ENCODE results near the gene H19.

Gene H19

DNA sequence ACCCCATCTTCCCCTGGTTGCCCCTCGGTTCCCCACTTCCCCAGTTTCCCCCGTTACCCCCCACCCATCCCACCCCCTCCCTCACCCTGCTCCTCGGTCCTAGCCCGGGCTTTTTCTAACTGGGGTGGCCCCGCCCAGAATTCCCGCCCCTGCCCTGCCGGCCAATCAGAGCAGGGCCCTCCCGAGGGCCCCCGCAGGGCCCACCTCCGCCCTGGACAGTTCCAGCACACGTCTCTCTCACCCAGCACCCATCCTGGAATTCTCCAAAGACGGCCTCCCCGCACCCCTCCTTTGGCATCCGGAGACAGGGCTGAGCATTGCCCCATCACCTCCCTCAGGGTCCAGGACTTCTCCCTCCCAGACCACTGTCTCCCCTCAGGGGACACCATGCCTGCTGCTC is at the start of gene H19:
Gene H19 (minus strand): TSS at position 88 of the 400 bp plus-strand sequence.
- H3K9me3 ChIP-seq (ENCODE audit: insufficient read depth, low read length, severe bottlenecking), result no peaks in the 10 kb centered on the region
- ATAC-seq (ENCODE audit: insufficient read depth, low read depth), result peak; percentile 25

DNA sequence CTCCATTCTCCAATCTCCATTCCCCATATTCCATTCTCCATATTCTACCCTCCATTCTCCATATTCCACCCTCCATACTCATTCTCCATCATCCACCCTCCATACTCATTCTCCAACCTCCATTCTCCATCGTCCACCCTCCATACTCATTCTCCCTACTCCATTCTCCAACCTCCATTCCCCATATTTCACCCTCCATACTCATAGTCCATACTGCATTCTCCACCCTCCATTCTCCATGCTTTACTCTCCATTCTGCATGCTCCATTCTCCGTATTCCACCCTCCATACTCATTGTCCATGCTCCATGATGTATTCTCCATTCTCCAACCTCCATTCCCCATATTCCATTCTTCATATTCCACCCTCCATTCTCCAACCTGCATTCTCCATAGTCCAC is 44.3 kb upstream of the H19 start:
- H2AFZ ChIP-seq (ENCODE audit: low read depth, low read length), result no peak overlapping the region
- H3K27ac ChIP-seq (ENCODE audit: low read length), result no peak overlapping the region
- ATAC-seq (ENCODE audit: insufficient read depth, low read depth) (no peak), DNase-seq (no peak)
- H3K36me3 ChIP-seq (ENCODE audit: insufficient read depth, low read length), result no peaks in the 10 kb centered on the region
- H3K9me3 ChIP-seq (ENCODE audit: insufficient read depth, low read length, severe bottlenecking), result no peaks in the 10 kb centered on the region
- no peak overlapping the region for H3K9ac ChIP-seq (ENCODE audit: low read depth, low read length)
- no peaks in the 10 kb centered on the region for H4K20me1 ChIP-seq (ENCODE audit: insufficient read depth, low read length)
- no peak overlapping the region for H3K4me3 ChIP-seq (ENCODE audit: low read depth in 1 of 2, low read length in 2 of 2)
- H3K4me2 ChIP-seq (ENCODE audit: insufficient read depth, low read length), result no peak overlapping the region
- H3K79me2 ChIP-seq (ENCODE audit: insufficient read depth, low read length), result no peaks in the 10 kb centered on the region
- no peaks in the 10 kb centered on the region for H3K27me3 ChIP-seq (ENCODE audit: insufficient read depth, low read length, poor library complexity)
- no peak for TF ChIP-seq EZH2 (IDR thresholded peaks at IDR 0.05; ENCODE audit: borderline replicate concordance, low read depth, low read length, severe bottlenecking)
- TF ChIP-seq, protein P1, sequence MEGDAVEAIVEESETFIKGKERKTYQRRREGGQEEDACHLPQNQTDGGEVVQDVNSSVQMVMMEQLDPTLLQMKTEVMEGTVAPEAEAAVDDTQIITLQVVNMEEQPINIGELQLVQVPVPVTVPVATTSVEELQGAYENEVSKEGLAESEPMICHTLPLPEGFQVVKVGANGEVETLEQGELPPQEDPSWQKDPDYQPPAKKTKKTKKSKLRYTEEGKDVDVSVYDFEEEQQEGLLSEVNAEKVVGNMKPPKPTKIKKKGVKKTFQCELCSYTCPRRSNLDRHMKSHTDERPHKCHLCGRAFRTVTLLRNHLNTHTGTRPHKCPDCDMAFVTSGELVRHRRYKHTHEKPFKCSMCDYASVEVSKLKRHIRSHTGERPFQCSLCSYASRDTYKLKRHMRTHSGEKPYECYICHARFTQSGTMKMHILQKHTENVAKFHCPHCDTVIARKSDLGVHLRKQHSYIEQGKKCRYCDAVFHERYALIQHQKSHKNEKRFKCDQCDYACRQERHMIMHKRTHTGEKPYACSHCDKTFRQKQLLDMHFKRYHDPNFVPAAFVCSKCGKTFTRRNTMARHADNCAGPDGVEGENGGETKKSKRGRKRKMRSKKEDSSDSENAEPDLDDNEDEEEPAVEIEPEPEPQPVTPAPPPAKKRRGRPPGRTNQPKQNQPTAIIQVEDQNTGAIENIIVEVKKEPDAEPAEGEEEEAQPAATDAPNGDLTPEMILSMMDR (IDR thresholded peaks at IDR 0.05; ENCODE audit: borderline replicate concordance, extremely low read depth, low read length, poor library complexity, severe bottlenecking), result no peak
- H3K4me1 ChIP-seq (ENCODE audit: insufficient read depth, low read length), result no peaks in the 10 kb centered on the region

More for the DNA sequence above, at the start of gene H19:
- no peaks in the 10 kb centered on the region for H4K20me1 ChIP-seq (ENCODE audit: insufficient read depth, low read length)
- H3K36me3 ChIP-seq (ENCODE audit: insufficient read depth, low read length), result no peaks in the 10 kb centered on the region
- no peaks in the 10 kb centered on the region for H3K4me1 ChIP-seq (ENCODE audit: insufficient read depth, low read length)
- H2AFZ ChIP-seq (ENCODE audit: low read depth, low read length), result no peak within 1 kb of the TSS
- H3K79me2 ChIP-seq (ENCODE audit: insufficient read depth, low read length), result no peaks in the 10 kb centered on the region
- no peak within 1 kb of the TSS for H3K4me3 ChIP-seq (ENCODE audit: low read depth in 1 of 2, low read length in 2 of 2)
- TF ChIP-seq, protein P1 (IDR thresholded peaks at IDR 0.05; ENCODE audit: borderline replicate concordance, extremely low read depth, low read length, poor library complexity, severe bottlenecking), result no peak
- no peak for TF ChIP-seq EZH2 (IDR thresholded peaks at IDR 0.05; ENCODE audit: borderline replicate concordance, low read depth, low read length, severe bottlenecking)
- no peak within 1 kb of the TSS for H3K9ac ChIP-seq (ENCODE audit: low read depth, low read length)
- no peak for DNase-seq
- H3K27ac ChIP-seq (ENCODE audit: low read length), result no peak within 1 kb of the TSS
- no peak within 1 kb of the TSS for H3K4me2 ChIP-seq (ENCODE audit: insufficient read depth, low read length)
- no peaks in the 10 kb centered on the region for H3K27me3 ChIP-seq (ENCODE audit: insufficient read depth, low read length, poor library complexity)

DNA sequence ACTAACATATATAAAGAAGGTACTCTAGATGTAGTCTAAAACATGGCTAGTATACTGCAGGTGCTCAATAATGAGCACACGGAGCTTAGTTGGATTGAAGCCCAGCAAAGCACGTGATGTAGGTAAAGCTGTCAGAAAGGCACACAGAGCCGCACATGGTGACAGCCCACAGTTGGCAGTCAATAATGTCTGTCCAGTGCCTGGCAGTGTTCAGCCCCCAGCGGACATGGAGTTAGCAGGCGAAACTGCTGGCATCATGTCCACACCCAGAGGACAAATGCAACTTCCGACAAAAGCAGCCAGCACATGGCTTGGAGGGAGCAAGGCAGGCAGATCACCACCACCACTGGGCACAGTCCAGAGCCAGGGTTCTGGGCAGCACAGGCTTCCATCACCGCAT is 43.5 kb upstream of the H19 start:
- DNase-seq (no peak), ATAC-seq (ENCODE audit: insufficient read depth, low read depth) (no peak)
- Histone ChIP-seq H2AFZ (ENCODE audit: low read depth, low read length) (no peak overlapping the region), H3K9ac (ENCODE audit: low read depth, low read length) (no peak overlapping the region), H3K4me2 (ENCODE audit: insufficient read depth, low read length) (no peak overlapping the region), H3K9me3 (ENCODE audit: insufficient read depth, low read length, severe bottlenecking) (no peaks in the 10 kb centered on the region), H3K27me3 (ENCODE audit: insufficient read depth, low read length, poor library complexity) (no peaks in the 10 kb centered on the region), H3K36me3 (ENCODE audit: insufficient read depth, low read length) (no peaks in the 10 kb centered on the region), H3K4me3 (ENCODE audit: low read depth in 1 of 2, low read length in 2 of 2) (no peak overlapping the region), H3K4me1 (ENCODE audit: insufficient read depth, low read length) (no peaks in the 10 kb centered on the region), H4K20me1 (ENCODE audit: insufficient read depth, low read length) (no peaks in the 10 kb centered on the region), H3K79me2 (ENCODE audit: insufficient read depth, low read length) (no peaks in the 10 kb centered on the region), H3K27ac (ENCODE audit: low read length) (no peak overlapping the region)
- TF ChIP-seq, protein P1 (IDR thresholded peaks at IDR 0.05; ENCODE audit: borderline replicate concordance, extremely low read depth, low read length, poor library complexity, severe bottlenecking), result no peak
- TF ChIP-seq EZH2 (IDR thresholded peaks at IDR 0.05; ENCODE audit: borderline replicate concordance, low read depth, low read length, severe bottlenecking), result no peak
